ENCODE results near the gene PIEZO1. TPM values are rescaled to one million over a fixed set of nuclear protein-coding genes. Genes with fewer than 3 reads are reported as not detected.

Gene PIEZO1
- total and polyA plus RNA-seq, 10 donors = 145 to 385 (median 201) TPM

DNA sequence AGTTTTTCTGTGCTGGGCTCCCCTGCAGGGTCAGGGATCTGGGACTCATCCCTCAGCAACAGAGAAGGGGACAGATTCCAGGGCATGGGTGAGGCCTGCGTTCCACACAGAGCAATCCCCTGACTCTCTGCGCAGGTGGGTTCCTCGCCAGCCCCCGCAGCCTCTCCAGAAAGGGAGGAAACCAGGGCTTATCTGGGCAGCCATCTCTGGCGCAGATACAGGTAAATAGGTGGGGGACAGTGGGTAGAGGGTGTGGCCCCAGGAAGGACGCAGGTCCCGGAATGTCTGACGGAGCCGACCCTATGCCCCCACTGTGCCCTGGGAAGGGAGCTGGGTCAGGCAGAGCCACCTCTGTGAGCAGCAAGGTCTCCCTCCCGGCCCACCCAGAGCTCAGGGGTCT lies 23.2 kb downstream of the PIEZO1 start:
- 65 to 99% (median 86%) methylated on average over 6 to 10 of the region's 10 CpGs for WGBS, 5 donors
- intact Hi-C loops (cut with DNase I; ENCODE audit: low total_unique reads) = no loop called here
- peaks cover 32 to 97% (median 73%) of the 10 kb centered on the region in 6 donors for H3K4me1 ChIP-seq
- H3K27ac ChIP-seq = peak overlapping the region in 1 of 8 donors; percentile 27
- H3K4me3 ChIP-seq = no peak overlapping the region
- DNase-seq = no peak
- TF ChIP-seq CTCF (IDR thresholded peaks at IDR 0.05 in 8 of 11, conservative IDR thresholded peaks at IDR 0.05 in 3 of 11) (no peak), POLR2A (IDR thresholded peaks at IDR 0.05) (no peak), POLR2AphosphoS5 (IDR thresholded peaks at IDR 0.05) (no peak)
- peaks cover 0 to 55% (median 6%) of the 10 kb centered on the region in 6 donors for H3K36me3 ChIP-seq
- no peaks in the 10 kb centered on the region for H3K27me3 ChIP-seq (replicated peaks in 1 of 7)
- H3K9me3 ChIP-seq = peaks cover 0 to 8% (median 0%) of the 10 kb centered on the region in 8 donors

GRCh38 chr16:88761143-88761534 lies 23.9 kb downstream of the PIEZO1 start:
- Histone ChIP-seq H3K36me3 (peaks cover 0 to 55% (median 6%) of the 10 kb centered on the region in 6 donors), H3K4me1 (peaks cover 26 to 95% (median 69%) of the 10 kb centered on the region in 6 donors), H3K4me3 (no peak overlapping the region), H3K27me3 (replicated peaks in 1 of 7) (no peaks in the 10 kb centered on the region), H3K27ac (peak overlapping the region in 1 of 8 donors; percentile 27), H3K9me3 (peaks cover 0 to 8% (median 0%) of the 10 kb centered on the region in 8 donors)
- no peak for DNase-seq
- 90 to 93% (median 91%) methylated on average over 4 to 11 of the region's 11 CpGs for WGBS, 5 donors
- intact Hi-C loops (cut with DNase I; ENCODE audit: low total_unique reads) = no loop called here
- TF ChIP-seq POLR2A (IDR thresholded peaks at IDR 0.05) (no peak), CTCF (IDR thresholded peaks at IDR 0.05 in 8 of 11, conservative IDR thresholded peaks at IDR 0.05 in 3 of 11) (no peak), POLR2AphosphoS5 (IDR thresholded peaks at IDR 0.05) (no peak)

DNA sequence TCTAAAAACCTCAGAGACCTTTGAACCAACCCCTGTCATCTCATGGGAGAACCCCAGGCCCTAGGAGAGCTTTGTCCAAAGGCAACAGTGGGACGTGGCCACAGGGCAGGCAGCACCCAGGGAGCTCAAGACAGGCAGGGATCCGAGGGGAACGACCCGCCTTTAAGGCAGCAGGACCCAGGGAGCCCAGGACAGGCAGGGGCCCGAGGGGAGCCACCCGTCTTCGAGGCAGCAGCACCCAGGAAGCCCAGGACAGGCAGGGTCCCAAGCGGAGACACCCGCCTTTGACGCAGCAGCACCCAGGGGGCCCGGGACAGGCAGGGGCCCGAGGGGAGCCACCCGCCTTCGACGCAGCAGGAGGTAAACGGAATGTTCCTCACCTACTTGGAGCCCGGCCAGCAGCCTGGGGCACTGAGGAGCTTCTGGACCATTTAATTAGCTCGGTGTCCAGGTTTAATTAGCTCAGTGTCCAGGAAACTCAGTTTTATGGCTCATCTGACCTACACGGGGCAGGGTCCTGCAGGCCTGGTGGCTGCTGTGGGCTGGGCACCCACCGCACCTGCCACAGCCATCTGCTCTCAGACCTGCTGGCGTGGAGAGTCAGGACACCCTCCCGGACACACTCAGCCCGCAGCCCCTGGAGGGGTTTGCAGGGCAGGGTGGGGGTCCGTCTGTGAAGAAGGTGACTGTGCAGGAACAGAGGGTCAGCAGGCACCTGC lies 24.4 kb downstream of the PIEZO1 start:
- intact Hi-C loops (cut with DNase I; ENCODE audit: low total_unique reads) = no loop called here
- Histone ChIP-seq H3K4me1 (peaks cover 22 to 95% (median 67%) of the 10 kb centered on the region in 6 donors), H3K9me3 (peaks cover 0 to 8% (median 0%) of the 10 kb centered on the region in 8 donors), H3K4me3 (no peak overlapping the region), H3K27me3 (replicated peaks in 1 of 7) (no peaks in the 10 kb centered on the region), H3K36me3 (peaks cover 0 to 57% (median 6%) of the 10 kb centered on the region in 6 donors), H3K27ac (peak overlapping the region in 3 of 8 donors; percentile 57 to 73 (median 62))
- peak in 1 of 3 donors; percentile 11 for TF ChIP-seq POLR2AphosphoS5 (IDR thresholded peaks at IDR 0.05)
- TF ChIP-seq CTCF (IDR thresholded peaks at IDR 0.05 in 8 of 11, conservative IDR thresholded peaks at IDR 0.05 in 3 of 11) = no peak
- no peak for TF ChIP-seq POLR2A (IDR thresholded peaks at IDR 0.05)
- DNase-seq = no peak
- WGBS, 5 donors = 88 to 94% (median 93%) methylated on average over 16 to 24 of the region's 24 CpGs

GRCh38 chr16:88759976-88760350 lies 25.1 kb downstream of the PIEZO1 start:
- WGBS, 5 donors = 91 to 96% (median 94%) methylated on average over 21 to 22 of the region's 22 CpGs
- Histone ChIP-seq H3K4me1 (peaks cover 22 to 94% (median 68%) of the 10 kb centered on the region in 6 donors), H3K9me3 (peaks cover 0 to 8% (median 0%) of the 10 kb centered on the region in 8 donors), H3K36me3 (peaks cover 0 to 58% (median 6%) of the 10 kb centered on the region in 6 donors), H3K4me3 (no peak overlapping the region), H3K27me3 (replicated peaks in 1 of 7) (no peaks in the 10 kb centered on the region), H3K27ac (peak overlapping the region in 5 of 8 donors; percentile 22 to 73 (median 57))
- TF ChIP-seq CTCF (IDR thresholded peaks at IDR 0.05 in 8 of 11, conservative IDR thresholded peaks at IDR 0.05 in 3 of 11) = no peak
- no peak for TF ChIP-seq POLR2AphosphoS5 (IDR thresholded peaks at IDR 0.05)
- TF ChIP-seq POLR2A (IDR thresholded peaks at IDR 0.05) = no peak
- intact Hi-C loops (cut with DNase I; ENCODE audit: low total_unique reads) = no loop called here
- DNase-seq = no peak
